HL-60 (cell line): ENCODE results near the gene LHCGR.

Source experiments
- CTCF ChIP-seq: IDR thresholded peaks from one replicate; pipeline ENCODE4 v1.5.1; 2011; ENCODE audit warnings: low read length, control low read depth, inconsistent platforms; ENCODE audit not compliant: insufficient read depth
- GABPA ChIP-seq: IDR thresholded peaks from 2 replicates; pipeline ENCODE4 v1.6.1; 2012; ENCODE audit warnings: low read depth
- POLR2AphosphoS5 ChIP-seq: IDR thresholded peaks from 2 replicates; pipeline ENCODE4 v1.6.1; 2012; ENCODE audit warnings: low read depth
- SPI1 ChIP-seq: IDR thresholded peaks from 2 replicates; pipeline ENCODE4 v1.6.1; 2012; ENCODE audit warnings: low read depth, mild to moderate bottlenecking, borderline replicate concordance
- TF ChIP-seq, protein P1 (sequence below): IDR thresholded peaks from 2 replicates; pipeline ENCODE4 v1.6.1; 2012; ENCODE audit warnings: low read depth; ENCODE audit not compliant: insufficient replicate concordance

GRCh38 chr2:48694149-48694548 lies 61.4 kb downstream of the LHCGR start:
- TF ChIP-seq CTCF (no peak), SPI1 (no peak), POLR2AphosphoS5 (no peak), GABPA (no peak)
- TF ChIP-seq, protein P1, sequence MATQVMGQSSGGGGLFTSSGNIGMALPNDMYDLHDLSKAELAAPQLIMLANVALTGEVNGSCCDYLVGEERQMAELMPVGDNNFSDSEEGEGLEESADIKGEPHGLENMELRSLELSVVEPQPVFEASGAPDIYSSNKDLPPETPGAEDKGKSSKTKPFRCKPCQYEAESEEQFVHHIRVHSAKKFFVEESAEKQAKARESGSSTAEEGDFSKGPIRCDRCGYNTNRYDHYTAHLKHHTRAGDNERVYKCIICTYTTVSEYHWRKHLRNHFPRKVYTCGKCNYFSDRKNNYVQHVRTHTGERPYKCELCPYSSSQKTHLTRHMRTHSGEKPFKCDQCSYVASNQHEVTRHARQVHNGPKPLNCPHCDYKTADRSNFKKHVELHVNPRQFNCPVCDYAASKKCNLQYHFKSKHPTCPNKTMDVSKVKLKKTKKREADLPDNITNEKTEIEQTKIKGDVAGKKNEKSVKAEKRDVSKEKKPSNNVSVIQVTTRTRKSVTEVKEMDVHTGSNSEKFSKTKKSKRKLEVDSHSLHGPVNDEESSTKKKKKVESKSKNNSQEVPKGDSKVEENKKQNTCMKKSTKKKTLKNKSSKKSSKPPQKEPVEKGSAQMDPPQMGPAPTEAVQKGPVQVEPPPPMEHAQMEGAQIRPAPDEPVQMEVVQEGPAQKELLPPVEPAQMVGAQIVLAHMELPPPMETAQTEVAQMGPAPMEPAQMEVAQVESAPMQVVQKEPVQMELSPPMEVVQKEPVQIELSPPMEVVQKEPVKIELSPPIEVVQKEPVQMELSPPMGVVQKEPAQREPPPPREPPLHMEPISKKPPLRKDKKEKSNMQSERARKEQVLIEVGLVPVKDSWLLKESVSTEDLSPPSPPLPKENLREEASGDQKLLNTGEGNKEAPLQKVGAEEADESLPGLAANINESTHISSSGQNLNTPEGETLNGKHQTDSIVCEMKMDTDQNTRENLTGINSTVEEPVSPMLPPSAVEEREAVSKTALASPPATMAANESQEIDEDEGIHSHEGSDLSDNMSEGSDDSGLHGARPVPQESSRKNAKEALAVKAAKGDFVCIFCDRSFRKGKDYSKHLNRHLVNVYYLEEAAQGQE: no peak
